K562 (cell line): ENCODE measurements around the gene THSD8. TPM values are rescaled to one million over a fixed set of nuclear protein-coding genes. Genes with fewer than 3 reads are reported as not detected.

Source experiments
- ARNT ChIP-seq, 2 experiments: fragments of 450-650 bp; IDR thresholded peaks; 2 replicates each; pipeline ENCODE4 v1.6.1; 2016; ENCODE audit warnings: mild to moderate bottlenecking in 1 of 2
- ETV5 ChIP-seq: sonication (generic); formaldehyde crosslinking; IDR thresholded peaks from 2 replicates; pipeline ENCODE4 v1.4.0; 2020; ENCODE audit warnings: low read depth, mild to moderate bottlenecking, missing genetic modification reagents
- FOXK2 ChIP-seq, 2 experiments: fragments of 450-650 bp; IDR thresholded peaks in 1 of 2; conservative IDR thresholded peaks in 1 of 2; 2 replicates each; pipeline ENCODE4 v1.6.1; 2016; ENCODE audit warnings: low read depth in 2 of 2, mild to moderate bottlenecking in 1 of 2
- PCBP1 ChIP-seq: fragments of 200-400 bp; formaldehyde crosslinking; IDR thresholded peaks from 2 replicates; pipeline ENCODE4 v1.6.1; 2018; ENCODE audit warnings: mild to moderate bottlenecking, low read depth, low read length; ENCODE audit not compliant: poor library complexity, severe bottlenecking
- POLR2AphosphoS2 ChIP-seq: IDR thresholded peaks from 2 replicates; pipeline ENCODE4 v1.6.1; 2012; ENCODE audit warnings: low read length, improper control_type of control experiment
- SMAD3 ChIP-seq: fragments of 450-650 bp; formaldehyde crosslinking; conservative IDR thresholded peaks from 2 replicates; pipeline ENCODE4 v1.4.0; 2020; ENCODE audit warnings: mild to moderate bottlenecking
- SREBF1 ChIP-seq: fragments of 150-350 bp; IDR thresholded peaks from 2 replicates; pipeline ENCODE4 v1.6.1; 2014; ENCODE audit warnings: antibody characterized with exemption, low read depth, low read length, borderline replicate concordance
- SUPT5H ChIP-seq: fragments of 450-650 bp; IDR thresholded peaks from 2 replicates; pipeline ENCODE4 v1.6.1; 2016
- ZNF12 ChIP-seq: sonication (generic); formaldehyde crosslinking; IDR thresholded peaks from 2 replicates; pipeline ENCODE4 v1.4.0; 2020; ENCODE audit warnings: mild to moderate bottlenecking, missing genetic modification reagents
- ZNF24 ChIP-seq: fragments of 450-650 bp; IDR thresholded peaks from 2 replicates; pipeline ENCODE4 v1.6.1; 2016
- polyA plus RNA-seq, 8 experiments: library from polyadenylated mRNA; depleted of rRNA in 4 of 8; stranded (reverse) in 5 of 8; unstranded in 3 of 8; fragments of >200 nt; fragmentation: Nextera tagmentation in 2 of 8; fragmentation: Illumina TruSeq in 1 of 8; extraction: Ambion mirVana in 2 of 8; extraction: Trizol in 1 of 8; gene quantifications; 2 replicates each; pipeline versions ENCODE4 v1.2.1 to v1.2.3, GENCODE V29; 2011 to 2014; ENCODE audit warnings: inconsistent platforms in 1 of 8, missing spikeins in 1 of 8
- total RNA-seq, 7 experiments: library from RNA; depleted of rRNA in 6 of 7; stranded (reverse); fragments of >200 nt in 6 of 7; fragmentation: Illumina TruSeq in 2 of 7; extraction: Trizol in 2 of 7; gene quantifications; 2 replicates each; pipeline versions ENCODE4 v1.2.1 to v1.2.3, GENCODE V29; 2011 to 2021; ENCODE audit warnings: low replicate concordance in 1 of 7
- TF ChIP-seq, protein P1 (sequence below): IDR thresholded peaks from 3 replicates; pipeline ENCODE4 v1.6.1; 2011; ENCODE audit warnings: borderline replicate concordance, mild to moderate bottlenecking, moderate library complexity; ENCODE audit not compliant: insufficient read length; ENCODE audit errors: extremely low read depth
- TF ChIP-seq, protein P2 (sequence below), 2 experiments: fragments of 450-650 bp in 1 of 2; sonication (generic) in 1 of 2; formaldehyde crosslinking; conservative IDR thresholded peaks; 2 replicates each; pipeline versions ENCODE4 v1.4.0 to v1.8.1; 2020 to 2022; ENCODE audit warnings: mild to moderate bottlenecking in 1 of 2, missing genetic modification reagents in 1 of 2
- TF ChIP-seq, protein P3 (sequence below): sonication (generic); formaldehyde crosslinking; IDR thresholded peaks from 2 replicates; pipeline ENCODE4 v1.8.0; 2022; ENCODE audit warnings: mild to moderate bottlenecking, low read depth, missing genetic modification reagents

Gene THSD8
- total and polyA plus RNA-seq, 9 of the 15 experiments (the other 6 are each of a cell fraction or from before 2014, with no cell fraction given): 8.4 to 42.4 (median 19.9) TPM; not detected in 2

DNA sequence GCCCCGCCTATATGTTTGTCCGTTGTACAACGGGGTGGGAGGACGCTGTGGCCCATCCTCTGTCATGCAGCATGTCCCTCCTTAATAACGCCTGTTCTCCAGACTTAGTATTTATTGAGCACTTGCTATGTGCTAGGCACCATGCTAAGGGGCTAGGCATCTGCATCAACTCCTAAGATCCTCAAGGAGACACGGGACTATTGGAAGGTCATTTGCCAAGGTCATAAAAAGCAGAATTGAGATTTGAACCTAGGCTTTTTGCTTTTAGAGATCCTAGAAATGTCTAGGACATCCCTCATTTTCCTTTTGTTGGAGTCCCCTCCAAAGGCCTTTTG is 34.6 kb downstream of the THSD8 start (continued):
- TF ChIP-seq, protein P1, sequence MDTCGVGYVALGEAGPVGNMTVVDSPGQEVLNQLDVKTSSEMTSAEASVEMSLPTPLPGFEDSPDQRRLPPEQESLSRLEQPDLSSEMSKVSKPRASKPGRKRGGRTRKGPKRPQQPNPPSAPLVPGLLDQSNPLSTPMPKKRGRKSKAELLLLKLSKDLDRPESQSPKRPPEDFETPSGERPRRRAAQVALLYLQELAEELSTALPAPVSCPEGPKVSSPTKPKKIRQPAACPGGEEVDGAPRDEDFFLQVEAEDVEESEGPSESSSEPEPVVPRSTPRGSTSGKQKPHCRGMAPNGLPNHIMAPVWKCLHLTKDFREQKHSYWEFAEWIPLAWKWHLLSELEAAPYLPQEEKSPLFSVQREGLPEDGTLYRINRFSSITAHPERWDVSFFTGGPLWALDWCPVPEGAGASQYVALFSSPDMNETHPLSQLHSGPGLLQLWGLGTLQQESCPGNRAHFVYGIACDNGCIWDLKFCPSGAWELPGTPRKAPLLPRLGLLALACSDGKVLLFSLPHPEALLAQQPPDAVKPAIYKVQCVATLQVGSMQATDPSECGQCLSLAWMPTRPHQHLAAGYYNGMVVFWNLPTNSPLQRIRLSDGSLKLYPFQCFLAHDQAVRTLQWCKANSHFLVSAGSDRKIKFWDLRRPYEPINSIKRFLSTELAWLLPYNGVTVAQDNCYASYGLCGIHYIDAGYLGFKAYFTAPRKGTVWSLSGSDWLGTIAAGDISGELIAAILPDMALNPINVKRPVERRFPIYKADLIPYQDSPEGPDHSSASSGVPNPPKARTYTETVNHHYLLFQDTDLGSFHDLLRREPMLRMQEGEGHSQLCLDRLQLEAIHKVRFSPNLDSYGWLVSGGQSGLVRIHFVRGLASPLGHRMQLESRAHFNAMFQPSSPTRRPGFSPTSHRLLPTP: no peak
- TF ChIP-seq, protein P2, sequence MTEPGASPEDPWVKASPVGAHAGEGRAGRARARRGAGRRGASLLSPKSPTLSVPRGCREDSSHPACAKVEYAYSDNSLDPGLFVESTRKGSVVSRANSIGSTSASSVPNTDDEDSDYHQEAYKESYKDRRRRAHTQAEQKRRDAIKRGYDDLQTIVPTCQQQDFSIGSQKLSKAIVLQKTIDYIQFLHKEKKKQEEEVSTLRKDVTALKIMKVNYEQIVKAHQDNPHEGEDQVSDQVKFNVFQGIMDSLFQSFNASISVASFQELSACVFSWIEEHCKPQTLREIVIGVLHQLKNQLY (CRISPR knock-in tag; conservative IDR thresholded peaks at IDR 0.05): no peak
- no peak for TF ChIP-seq POLR2AphosphoS2
- TF ChIP-seq ARNT (IDR thresholded peaks at IDR 0.05): peak in 1 of 2 experiments; percentile 43; a peak in 1 of 4 replicates
- TF ChIP-seq, protein P3, sequence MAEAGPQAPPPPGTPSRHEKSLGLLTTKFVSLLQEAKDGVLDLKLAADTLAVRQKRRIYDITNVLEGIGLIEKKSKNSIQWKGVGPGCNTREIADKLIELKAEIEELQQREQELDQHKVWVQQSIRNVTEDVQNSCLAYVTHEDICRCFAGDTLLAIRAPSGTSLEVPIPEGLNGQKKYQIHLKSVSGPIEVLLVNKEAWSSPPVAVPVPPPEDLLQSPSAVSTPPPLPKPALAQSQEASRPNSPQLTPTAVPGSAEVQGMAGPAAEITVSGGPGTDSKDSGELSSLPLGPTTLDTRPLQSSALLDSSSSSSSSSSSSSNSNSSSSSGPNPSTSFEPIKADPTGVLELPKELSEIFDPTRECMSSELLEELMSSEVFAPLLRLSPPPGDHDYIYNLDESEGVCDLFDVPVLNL (CRISPR knock-in tag): no peak
- no peak for TF ChIP-seq SMAD3 (CRISPR knock-in tag)
- no peak for TF ChIP-seq SREBF1
- TF ChIP-seq FOXK2 (conservative IDR thresholded peaks at IDR 0.05 in 1 of 2, IDR thresholded peaks at IDR 0.05 in 1 of 2; ENCODE audit: low read depth in 2 of 2): no peak
- no peak for TF ChIP-seq ETV5
- peak; percentile 70; the same call in 1 of the 2 replicates for TF ChIP-seq ZNF24
- TF ChIP-seq PCBP1: no peak
- no peak for TF ChIP-seq SUPT5H
- TF ChIP-seq ZNF12 (CRISPR knock-in tag): no peak
